ENCODE measurements around the gene CRIP3. TPM values are rescaled to one million over a fixed set of nuclear protein-coding genes. Genes with fewer than 3 reads are reported as not detected.

The CRIP3 gene
- total RNA-seq, 2 experiments from 2014 or later, result 1.8 to 2.0 TPM

- ChIA-PET POLR2A (interaction anchor here (0.6 kb wide), 1 partner anchor 39 kb away, joined by 5 read pairs; no protein-coding TSS in a partner anchor), CTCF (no interaction called here)
- H3K4me3 Mint-ChIP-seq, result no peak overlapping the region
- peaks cover 7% of the 10 kb centered on the region for H3K4me1 Mint-ChIP-seq (ENCODE audit: low read depth)
- Histone ChIP-seq H3K9me3 (ENCODE audit: control insufficient read depth in 1 of 2, insufficient read depth in 1 of 2, low read length in 2 of 2) (no peaks in the 10 kb centered on the region), H3K4me3 (ENCODE audit: low read length) (no peak overlapping the region), H3K4me1 (ENCODE audit: insufficient read depth, low read length) (peaks cover 19% of the 10 kb centered on the region), H3K36me3 (ENCODE audit: insufficient read depth, low read length) (no peaks in the 10 kb centered on the region), H3K27ac (ENCODE audit: low read depth in 1 of 2, low read length in 2 of 2) (no peak overlapping the region), H3K27me3 (ENCODE audit: control insufficient read depth in 1 of 2, insufficient read depth in 2 of 2, low read length in 2 of 2) (no peaks in the 10 kb centered on the region)
- H3K27ac Mint-ChIP-seq, result no peak overlapping the region
- TF ChIP-seq, protein P1, sequence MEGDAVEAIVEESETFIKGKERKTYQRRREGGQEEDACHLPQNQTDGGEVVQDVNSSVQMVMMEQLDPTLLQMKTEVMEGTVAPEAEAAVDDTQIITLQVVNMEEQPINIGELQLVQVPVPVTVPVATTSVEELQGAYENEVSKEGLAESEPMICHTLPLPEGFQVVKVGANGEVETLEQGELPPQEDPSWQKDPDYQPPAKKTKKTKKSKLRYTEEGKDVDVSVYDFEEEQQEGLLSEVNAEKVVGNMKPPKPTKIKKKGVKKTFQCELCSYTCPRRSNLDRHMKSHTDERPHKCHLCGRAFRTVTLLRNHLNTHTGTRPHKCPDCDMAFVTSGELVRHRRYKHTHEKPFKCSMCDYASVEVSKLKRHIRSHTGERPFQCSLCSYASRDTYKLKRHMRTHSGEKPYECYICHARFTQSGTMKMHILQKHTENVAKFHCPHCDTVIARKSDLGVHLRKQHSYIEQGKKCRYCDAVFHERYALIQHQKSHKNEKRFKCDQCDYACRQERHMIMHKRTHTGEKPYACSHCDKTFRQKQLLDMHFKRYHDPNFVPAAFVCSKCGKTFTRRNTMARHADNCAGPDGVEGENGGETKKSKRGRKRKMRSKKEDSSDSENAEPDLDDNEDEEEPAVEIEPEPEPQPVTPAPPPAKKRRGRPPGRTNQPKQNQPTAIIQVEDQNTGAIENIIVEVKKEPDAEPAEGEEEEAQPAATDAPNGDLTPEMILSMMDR (IDR thresholded peaks at IDR 0.05), result no peak
- no peaks in the 10 kb centered on the region for H3K27me3 Mint-ChIP-seq
- DNase-seq (no peak), ATAC-seq (ENCODE audit: poor library complexity) (no peak)
- no peaks in the 10 kb centered on the region for H3K36me3 Mint-ChIP-seq (ENCODE audit: low read depth)
- intact Hi-C loops (cut with DNase I, micrococcal nuclease), result no loop called here
- no peaks in the 10 kb centered on the region for H3K9me3 Mint-ChIP-seq
Observed at GRCh38 chr6:43310134-43310533, 1.5 kb upstream of the CRIP3 start.

DNA sequence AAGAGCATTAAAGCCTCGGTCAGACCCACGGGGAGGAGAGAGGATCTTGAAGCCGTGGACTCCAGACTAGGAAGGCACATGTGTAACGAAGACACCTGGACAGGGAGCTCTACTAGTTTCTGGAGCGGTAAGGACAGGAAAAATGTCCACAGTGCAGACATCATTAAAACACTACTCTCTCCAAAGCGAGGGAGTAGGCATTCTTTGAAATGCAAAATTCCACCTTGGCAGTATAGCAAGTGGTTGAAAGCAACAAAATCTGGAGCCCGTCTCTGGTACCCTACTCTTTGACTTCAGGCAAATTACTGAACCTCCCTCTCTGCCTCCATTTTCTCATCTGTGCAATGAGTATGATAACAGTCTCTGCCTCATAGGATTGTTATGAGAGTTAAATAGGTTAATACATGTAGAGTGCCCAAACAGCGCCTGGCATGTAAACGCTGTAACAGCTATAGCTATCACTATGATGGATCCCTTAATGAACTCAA lies 408 bp upstream of the CRIP3 start:
- ChIA-PET CTCF (interaction anchor here (1.3 to 1.7 kb wide), 2 partner anchors 89 to 198 kb away, joined by 3 to 6 read pairs; no protein-coding TSS in a partner anchor), POLR2A (interaction anchor here (1.0 to 2.3 kb wide), 4 partner anchors 25 to 119 kb away, joined by 3 to 10 read pairs (median 6); partner anchors contain the start of genes ABCC10 and ZNF318)
- Mint-ChIP-seq H3K27me3 (no peaks in the 10 kb centered on the region), H3K4me1 (ENCODE audit: low read depth) (peaks cover 7% of the 10 kb centered on the region), H3K27ac (no peak overlapping the region), H3K9me3 (no peaks in the 10 kb centered on the region), H3K4me3 (peak overlapping the region; percentile 82), H3K36me3 (ENCODE audit: low read depth) (no peaks in the 10 kb centered on the region)
- intact Hi-C loops (cut with DNase I, micrococcal nuclease), result loop anchor here (1.0 to 2.0 kb wide), 2 partner anchors 89 to 90 kb away; no protein-coding TSS in a partner anchor
- Histone ChIP-seq H3K27me3 (ENCODE audit: control insufficient read depth in 1 of 2, insufficient read depth in 2 of 2, low read length in 2 of 2) (no peaks in the 10 kb centered on the region), H3K4me1 (ENCODE audit: insufficient read depth, low read length) (peaks cover 19% of the 10 kb centered on the region), H3K36me3 (ENCODE audit: insufficient read depth, low read length) (no peaks in the 10 kb centered on the region), H3K4me3 (ENCODE audit: low read length) (peak overlapping the region; percentile 63), H3K9me3 (ENCODE audit: control insufficient read depth in 1 of 2, insufficient read depth in 1 of 2, low read length in 2 of 2) (no peaks in the 10 kb centered on the region), H3K27ac (ENCODE audit: low read depth in 1 of 2, low read length in 2 of 2) (no peak overlapping the region)
- ATAC-seq (ENCODE audit: poor library complexity) (no peak), DNase-seq (no peak)
- TF ChIP-seq, protein P1 (IDR thresholded peaks at IDR 0.05), result no peak

DNA sequence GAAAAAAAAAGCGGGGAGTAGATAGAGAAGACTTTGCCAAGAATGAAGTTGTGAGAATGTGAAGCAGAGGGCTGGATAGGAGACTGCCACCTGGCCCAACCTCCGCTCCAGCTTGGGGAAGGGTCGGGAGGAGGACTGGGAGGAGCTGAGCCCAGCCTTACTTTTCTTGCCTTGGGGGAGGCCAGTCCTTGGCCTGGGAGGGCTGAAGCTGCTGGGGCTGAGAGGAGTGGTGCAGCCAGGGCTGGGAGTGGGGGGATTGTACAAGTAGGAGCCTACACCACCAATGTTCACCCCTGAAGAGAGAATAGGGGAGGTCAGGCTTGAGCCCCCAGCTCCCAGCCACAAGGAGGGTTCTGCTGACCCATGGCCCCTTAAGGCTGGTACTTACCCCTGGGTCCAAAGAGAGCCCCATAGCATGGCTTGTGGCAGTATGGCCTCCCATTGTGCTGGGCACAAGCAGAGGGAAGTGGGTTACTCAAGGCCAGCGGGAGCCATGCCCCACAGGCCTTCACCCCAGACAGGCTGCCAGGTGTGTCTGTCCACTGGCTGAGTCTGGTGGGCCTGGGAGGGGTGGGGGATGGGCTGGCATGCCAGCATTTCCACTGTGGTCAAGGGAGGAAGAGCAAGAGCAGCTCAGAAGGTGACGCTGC lies 1.1 kb downstream of the CRIP3 start:
- Histone ChIP-seq H3K4me1 (ENCODE audit: insufficient read depth, low read length) (peaks cover 19% of the 10 kb centered on the region), H3K9me3 (ENCODE audit: control insufficient read depth in 1 of 2, insufficient read depth in 1 of 2, low read length in 2 of 2) (no peaks in the 10 kb centered on the region), H3K27ac (ENCODE audit: low read depth in 1 of 2, low read length in 2 of 2) (no peak overlapping the region), H3K27me3 (ENCODE audit: control insufficient read depth in 1 of 2, insufficient read depth in 2 of 2, low read length in 2 of 2) (no peaks in the 10 kb centered on the region), H3K4me3 (ENCODE audit: low read length) (no peak overlapping the region), H3K36me3 (ENCODE audit: insufficient read depth, low read length) (no peaks in the 10 kb centered on the region)
- Mint-ChIP-seq H3K4me3 (peak overlapping the region; percentile 74), H3K27me3 (no peaks in the 10 kb centered on the region), H3K4me1 (ENCODE audit: low read depth) (peaks cover 7% of the 10 kb centered on the region), H3K36me3 (ENCODE audit: low read depth) (no peaks in the 10 kb centered on the region), H3K27ac (no peak overlapping the region), H3K9me3 (no peaks in the 10 kb centered on the region)
- DNase-seq (no peak), ATAC-seq (ENCODE audit: poor library complexity) (no peak)
- intact Hi-C loops (cut with DNase I, micrococcal nuclease), result loop anchor here (1.0 to 2.0 kb wide), 2 partner anchors 91 kb away; no protein-coding TSS in a partner anchor
- POLR2A ChIA-PET, result interaction anchor here (1.1 to 2.3 kb wide), 4 partner anchors 13 to 120 kb away, joined by 3 to 10 read pairs (median 6); partner anchors contain the start of genes ABCC10 and ZNF318
- TF ChIP-seq, protein P1 (IDR thresholded peaks at IDR 0.05), result no peak
- CTCF ChIA-PET, result interaction anchor here (0.7 to 1.7 kb wide), 7 partner anchors 8 to 199 kb away, joined by 3 to 6 read pairs (median 3); partner anchors contain the start of gene DNPH1

Measured in CD4-positive, alpha-beta T cell (primary cell).